Measurements from ENCODE around the gene KLF18.

DNA sequence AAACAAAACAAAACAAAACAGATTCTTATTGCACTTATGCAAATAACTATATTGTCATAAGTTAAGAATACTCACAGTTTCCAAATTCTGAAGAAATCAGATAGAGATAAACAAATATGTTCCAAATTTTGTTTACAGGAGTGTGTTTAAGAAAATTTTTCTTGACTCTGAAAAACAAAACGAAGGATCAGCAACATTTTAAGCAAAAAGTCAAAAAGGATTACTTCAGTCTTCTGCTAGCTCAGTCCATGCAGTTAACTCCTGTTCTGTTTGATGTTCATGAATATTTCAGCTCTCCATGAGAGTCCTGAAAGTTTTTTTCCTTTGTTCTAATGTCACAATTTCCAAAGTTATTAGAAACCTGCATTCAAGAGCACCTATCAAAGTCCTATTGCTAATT is 33.2 kb upstream of the KLF18 start:
- TF ChIP-seq CTCF (conservative IDR thresholded peaks at IDR 0.05; ENCODE audit: low read depth, low read length): no peak
- TF ChIP-seq EZH2 (IDR thresholded peaks at IDR 0.05; ENCODE audit: borderline replicate concordance, low read depth, low read length, poor library complexity, severe bottlenecking): no peak

Data from A673 (cell line).